ENCODE data around the gene TRRAP. TPM values are rescaled to one million over a fixed set of nuclear protein-coding genes. Genes with fewer than 3 reads are reported as not detected.

Gene TRRAP
- total and polyA plus RNA-seq, 2 of the 8 experiments (the other 6 are each of a cell fraction or from before 2014, with no cell fraction given) = 21.7 to 48.6 TPM

DNA sequence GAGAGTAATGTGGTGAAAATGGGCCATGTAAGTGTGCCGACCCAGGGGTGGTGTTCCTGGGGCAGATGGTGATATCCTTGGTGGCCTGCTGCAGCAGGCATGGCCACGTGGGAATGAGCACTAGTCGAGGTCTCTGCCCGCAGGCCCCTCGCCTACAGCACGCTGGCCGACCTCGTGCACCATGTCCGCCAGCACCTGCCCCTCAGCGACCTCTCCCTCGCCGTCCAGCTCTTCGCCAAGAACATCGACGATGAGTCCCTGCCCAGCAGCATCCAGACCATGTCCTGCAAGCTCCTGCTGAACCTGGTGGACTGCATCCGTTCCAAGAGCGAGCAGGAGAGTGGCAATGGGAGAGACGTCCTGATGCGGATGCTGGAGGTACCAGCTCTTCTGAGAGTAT, 30.3 kb downstream of the TRRAP start:
- no peak overlapping the region for H4K5ac ChIP-seq (ENCODE audit: insufficient read length, low read depth, low read length)
- no peak overlapping the region for H3K9ac ChIP-seq (replicated peaks in 1 of 4; ENCODE audit: extremely low read depth in 1 of 4, low read depth in 3 of 4, low read length in 3 of 4)
- FAIRE-seq (no peak), DNase-seq (ENCODE audit: low read depth in 1 of 2, low spot score in 2 of 2) (no peak)
- H4K20me1 ChIP-seq (replicated peaks in 1 of 2; ENCODE audit: control insufficient read depth in 1 of 2, insufficient read depth in 2 of 2, low read length in 2 of 2) = peaks cover 0 to 2% of the 10 kb centered on the region in 2 experiments
- H3K9me3 ChIP-seq (ENCODE audit: insufficient read depth in 2 of 2, low read depth in 1 of 2, low read length in 1 of 2) = peaks cover 0 to 4% of the 10 kb centered on the region in 2 experiments; a peak in 2 of 4 replicates
- no peak overlapping the region for H3K4me3 ChIP-seq (ENCODE audit: extremely low read depth in 1 of 4, insufficient read depth in 2 of 4, low read depth in 3 of 4, low read length in 4 of 4)
- ChIA-PET POLR2A (ENCODE audit: partially characterized antibody) (no interaction called here), CTCF (ENCODE audit: partially characterized antibody) (interaction anchor here (1.2 kb wide), 1 partner anchor 13 kb away, joined by 4 read pairs; no protein-coding TSS in a partner anchor)
- no peak overlapping the region for H2BK15ac ChIP-seq (ENCODE audit: low read length)
- H2AK5ac ChIP-seq (ENCODE audit: low read depth, low read length) = no peak overlapping the region
- H4K8ac ChIP-seq (ENCODE audit: extremely low read depth, insufficient read depth, low read length) = no peak overlapping the region
- no peaks in the 10 kb centered on the region for H3K4me1 ChIP-seq (replicated peaks in 1 of 4; ENCODE audit: control insufficient read depth in 3 of 4, insufficient read depth in 4 of 4, low read length in 3 of 4)
- no peak overlapping the region for H3K27ac ChIP-seq (ENCODE audit: low read depth, low read length)
- H2AFZ ChIP-seq (ENCODE audit: low read length) = no peak overlapping the region
- no peaks in the 10 kb centered on the region for H3K27me3 ChIP-seq (replicated peaks in 1 of 4; ENCODE audit: control insufficient read depth in 3 of 4, extremely low read depth in 1 of 4, insufficient read depth in 3 of 4, low read length in 3 of 4)
- no peak overlapping the region for H3K4ac ChIP-seq (replicated peaks; ENCODE audit: insufficient read length, low read depth, low read length)
- no peak overlapping the region for H2BK20ac ChIP-seq (ENCODE audit: low read length)
- no peak overlapping the region for H3K4me2 ChIP-seq (ENCODE audit: insufficient read depth in 1 of 2, low read depth in 2 of 2, low read length in 2 of 2)
- WGBS, 2 experiments (ENCODE audit: extremely low coverage in 1 of 2, insufficient coverage in 1 of 2, insufficient read length in 1 of 2, insufficient replicate concordance in 2 of 2, low coverage in 1 of 2, low lambda C conversion rate in 2 of 2, missing lambda C conversion rate in 1 of 2) = 93% methylated on average over 19 of the region's 19 CpGs; no CpG with 5 or more reads in 1 of the 2 experiments
- no peaks in the 10 kb centered on the region for H3K79me2 ChIP-seq (ENCODE audit: control insufficient read depth in 1 of 2, insufficient read depth in 2 of 2, low read length in 2 of 2)
- no peaks in the 10 kb centered on the region for H3K23me2 ChIP-seq (ENCODE audit: low read depth, low read length)
- H4K91ac ChIP-seq (replicated peaks; ENCODE audit: insufficient read length, low read length) = no peak overlapping the region
- no peak overlapping the region for H3K23ac ChIP-seq (ENCODE audit: insufficient read length)
- no peak overlapping the region for H2BK12ac ChIP-seq (ENCODE audit: low read depth, low read length)
- no peak for TF ChIP-seq EP300 (IDR thresholded peaks at IDR 0.05; ENCODE audit: borderline replicate concordance in 1 of 2, low read depth in 2 of 2, low read length in 2 of 2)
- TF ChIP-seq CHD2 (IDR thresholded peaks at IDR 0.05; ENCODE audit: low read length) = no peak
- TF ChIP-seq POU5F1 (IDR thresholded peaks at IDR 0.05; ENCODE audit: low read depth, low read length) = no peak
- no peak for TF ChIP-seq TAF7 (optimal IDR thresholded peaks at IDR 0.05; ENCODE audit: borderline replicate concordance, low read depth, low read length)
- TF ChIP-seq PHF8 (conservative IDR thresholded peaks at IDR 0.05; ENCODE audit: low read depth, low read length) = no peak
- TF ChIP-seq YY1 (IDR thresholded peaks at IDR 0.05; ENCODE audit: low read depth, low read length) = no peak
- TF ChIP-seq TBP (IDR thresholded peaks at IDR 0.05; ENCODE audit: low read depth, low read length) = no peak
- H2BK120ac ChIP-seq (replicated peaks; ENCODE audit: low read depth, low read length) = no peak overlapping the region
- no peak overlapping the region for H2BK5ac ChIP-seq (ENCODE audit: low read depth, low read length)
- H3K36me3 ChIP-seq (ENCODE audit: control insufficient read depth in 2 of 4, insufficient read depth in 4 of 4, low read length in 3 of 4) = peaks cover 45 to 96% (median 80%) of the 10 kb centered on the region in 4 experiments
- H3K79me1 ChIP-seq (ENCODE audit: low read depth, low read length) = no peaks in the 10 kb centered on the region; the same call in 1 of the 2 replicates
- H3K14ac ChIP-seq (ENCODE audit: insufficient read length) = no peak overlapping the region
- no peak overlapping the region for H3K56ac ChIP-seq (replicated peaks; ENCODE audit: insufficient read length, low read depth, low read length)
- H3K18ac ChIP-seq (ENCODE audit: extremely low read depth, low read length) = no peak overlapping the region

Data from H1 (cell line).